ENCODE data around the gene ABCA13. TPM values are rescaled to one million over a fixed set of nuclear protein-coding genes. Genes with fewer than 3 reads are reported as not detected.

Gene ABCA13
- total RNA-seq, 3 donors from 2014 or later, result 0.43 to 1.6 (median 1.1) TPM

DNA sequence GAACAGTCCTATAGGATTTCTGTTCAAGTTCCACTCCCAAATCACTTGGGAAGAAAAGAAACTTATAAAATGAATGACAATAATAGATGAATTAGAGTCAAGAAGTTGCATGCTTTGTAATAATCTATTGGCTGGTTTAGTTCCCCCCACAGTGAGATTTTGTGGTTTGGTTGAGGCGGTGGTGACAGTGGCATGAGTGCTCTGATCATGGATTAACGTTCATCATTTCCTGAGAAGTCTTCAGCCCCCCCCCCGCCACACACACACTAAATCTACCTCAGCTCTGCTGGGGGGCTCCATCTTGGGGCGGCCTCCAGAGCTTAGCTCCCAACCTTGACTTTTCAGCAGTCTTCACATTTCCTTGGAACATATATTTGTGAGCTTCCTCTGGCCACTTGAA is 121.7 kb downstream of the ABCA13 start:
- no peaks in the 10 kb centered on the region for H3K4me1 ChIP-seq (ENCODE audit: low read depth)
- H3K36me3 ChIP-seq (ENCODE audit: low read depth), result no peaks in the 10 kb centered on the region
- no peak for TF ChIP-seq CTCF (IDR thresholded peaks at IDR 0.05)
- DNase-seq (no peak), ATAC-seq (no peak)
- no peak overlapping the region for H3K4me3 ChIP-seq
- intact Hi-C loops (cut with DNase I, micrococcal nuclease), result loop anchor here in 1 of 2 donors (10.0 kb wide), 1 partner anchor 1562 kb away; no protein-coding TSS in a partner anchor
- H3K9me3 ChIP-seq, result no peaks in the 10 kb centered on the region

DNA sequence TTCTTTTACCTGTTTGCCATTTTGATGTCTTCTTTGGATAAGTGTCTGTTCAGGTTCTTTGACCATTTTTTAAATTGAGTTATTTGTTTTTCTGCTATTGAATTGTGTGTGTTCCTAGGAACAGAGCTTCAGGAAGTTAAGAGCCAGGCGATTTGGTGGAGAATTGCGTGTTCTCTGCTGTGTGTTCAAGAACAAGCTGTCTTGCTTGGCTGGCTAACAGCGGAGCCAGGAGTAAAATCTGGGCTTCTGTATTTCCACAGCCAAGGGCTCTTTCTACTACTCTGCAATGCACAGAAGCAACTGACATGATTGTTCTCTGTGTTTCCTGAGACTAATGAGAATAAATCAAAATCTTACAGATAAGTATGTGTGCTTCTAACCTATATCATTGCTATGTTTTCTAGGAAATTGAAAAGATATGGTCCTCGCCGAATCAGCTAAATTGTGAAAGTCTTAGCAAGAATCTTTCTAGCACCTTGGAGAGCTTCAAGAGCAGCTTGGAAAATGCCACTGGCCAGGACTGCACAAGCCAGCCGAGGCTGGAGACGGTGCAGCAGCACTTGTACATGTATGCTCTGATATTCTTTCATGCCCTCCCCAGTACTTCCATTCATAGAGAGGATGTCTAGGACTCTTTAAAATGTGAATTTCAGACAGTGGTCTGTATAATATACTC is 124.2 kb downstream of the ABCA13 start:
- intact Hi-C loops (cut with DNase I, micrococcal nuclease), result loop anchor here in 1 of 2 donors (10.0 kb wide), 1 partner anchor 1559 kb away; no protein-coding TSS in a partner anchor
- no peak for DNase-seq
- TF ChIP-seq CTCF (IDR thresholded peaks at IDR 0.05), result no peak
- no peak for ATAC-seq
- no peaks in the 10 kb centered on the region for H3K4me1 ChIP-seq (ENCODE audit: low read depth)
- H3K9me3 ChIP-seq, result no peaks in the 10 kb centered on the region
- no peak overlapping the region for H3K4me3 ChIP-seq
- no peaks in the 10 kb centered on the region for H3K36me3 ChIP-seq (ENCODE audit: low read depth)

DNA sequence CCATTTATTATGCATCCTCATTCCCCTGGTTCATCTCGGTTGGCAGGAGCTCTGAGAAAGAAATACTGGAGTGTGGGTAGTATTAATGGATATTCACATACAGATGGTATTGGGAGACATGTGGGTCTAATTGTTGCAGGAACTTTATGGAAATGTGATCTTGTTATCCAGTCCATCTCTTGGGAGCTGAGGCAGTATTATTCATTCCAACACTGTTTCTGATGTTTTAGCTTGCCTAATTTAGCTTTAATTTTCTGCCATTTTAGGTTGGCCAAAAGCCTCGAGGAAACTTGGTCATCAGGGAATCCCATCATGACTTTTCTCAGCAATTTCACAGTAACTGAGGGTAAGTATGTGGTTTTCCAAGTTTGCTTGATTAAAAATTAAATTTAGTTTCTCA is 125.7 kb downstream of the ABCA13 start:
- Histone ChIP-seq H3K4me1 (ENCODE audit: low read depth) (no peaks in the 10 kb centered on the region), H3K4me3 (no peak overlapping the region), H3K9me3 (no peaks in the 10 kb centered on the region), H3K36me3 (ENCODE audit: low read depth) (no peaks in the 10 kb centered on the region)
- no peak for DNase-seq
- no peak for TF ChIP-seq CTCF (IDR thresholded peaks at IDR 0.05)
- no peak for ATAC-seq
- intact Hi-C loops (cut with DNase I, micrococcal nuclease), result loop anchor here in 1 of 2 donors (10.0 kb wide), 1 partner anchor 1558 kb away; no protein-coding TSS in a partner anchor

GRCh38 chr7:48298779-48299178 is 127.5 kb downstream of the ABCA13 start:
- intact Hi-C loops (cut with DNase I, micrococcal nuclease), result loop anchor here in 1 of 2 donors (10.0 kb wide), 1 partner anchor 1556 kb away; no protein-coding TSS in a partner anchor
- no peaks in the 10 kb centered on the region for H3K9me3 ChIP-seq
- H3K36me3 ChIP-seq (ENCODE audit: low read depth), result no peaks in the 10 kb centered on the region
- no peak for ATAC-seq
- no peak for TF ChIP-seq CTCF (IDR thresholded peaks at IDR 0.05)
- H3K4me1 ChIP-seq (ENCODE audit: low read depth), result no peaks in the 10 kb centered on the region
- no peak for DNase-seq
- H3K4me3 ChIP-seq, result no peak overlapping the region

GRCh38 chr7:48299580-48300169 is 128.4 kb downstream of the ABCA13 start:
- DNase-seq, result peak in 2 of 3 donors; percentile 50 to 69
- intact Hi-C loops (cut with DNase I, micrococcal nuclease), result loop anchor here in 1 of 2 donors (10.0 kb wide), 1 partner anchor 1555 kb away; no protein-coding TSS in a partner anchor
- Histone ChIP-seq H3K36me3 (ENCODE audit: low read depth) (no peaks in the 10 kb centered on the region), H3K4me3 (no peak overlapping the region), H3K4me1 (ENCODE audit: low read depth) (no peaks in the 10 kb centered on the region), H3K9me3 (no peaks in the 10 kb centered on the region)
- ATAC-seq, result peak; percentile 60
- peak; percentile 33 for TF ChIP-seq CTCF (IDR thresholded peaks at IDR 0.05)
